HG03378 (cell line): ENCODE measurements around the gene CXCL6.

ENCODE experiments used
- ATAC-seq: cut with Tn5 transposase; IDR thresholded peaks from one replicate; pipeline ENCODE4 v1.9.1; 2021; ENCODE audit warnings: mild to moderate bottlenecking, moderate library complexity; ENCODE audit not compliant: unreplicated experiment

CXCL6 gene

GRCh38 chr4:73836373-73837279 is at the start of gene CXCL6:
Gene CXCL6, plus strand, starts transcription at chr4:73836678. Its CDS starts 73 bp downstream, at chr4:73836751.
- ATAC-seq = no peak

- no peak for ATAC-seq
These were observed 48.1 kb upstream of the CXCL6 start for GRCh38 chr4:73788411-73788810.

GRCh38 chr4:73798842-73799241 is 37.6 kb upstream of the CXCL6 start:
- no peak for ATAC-seq

GRCh38 chr4:73800206-73800605 is 36.3 kb upstream of the CXCL6 start:
- no peak for ATAC-seq

- no peak for ATAC-seq
These were observed 34.8 kb upstream of the CXCL6 start for GRCh38 chr4:73801692-73802091.

GRCh38 chr4:73803213-73803612 is 33.3 kb upstream of the CXCL6 start:
- no peak for ATAC-seq

GRCh38 chr4:73810191-73810590 is 26.3 kb upstream of the CXCL6 start:
- no peak for ATAC-seq

GRCh38 chr4:73811841-73812240 is 24.6 kb upstream of the CXCL6 start:
- ATAC-seq = no peak

GRCh38 chr4:73814679-73815078 is 21.8 kb upstream of the CXCL6 start:
- no peak for ATAC-seq

- ATAC-seq = no peak
These were observed 21.3 kb upstream of the CXCL6 start for GRCh38 chr4:73815145-73815544.

- ATAC-seq = no peak
These were observed 19.7 kb upstream of the CXCL6 start for GRCh38 chr4:73816814-73817213.

- ATAC-seq = no peak
These were observed 19.1 kb upstream of the CXCL6 start for GRCh38 chr4:73817341-73817740.

GRCh38 chr4:73821325-73821724 is 15.2 kb upstream of the CXCL6 start:
- ATAC-seq = no peak

- no peak for ATAC-seq
These were observed 14.1 kb upstream of the CXCL6 start for GRCh38 chr4:73822389-73822788.

GRCh38 chr4:73822812-73823504 is 13.5 kb upstream of the CXCL6 start:
- ATAC-seq = no peak

- ATAC-seq = no peak
These were observed 12.7 kb upstream of the CXCL6 start for GRCh38 chr4:73823760-73824159.

- ATAC-seq = no peak
These were observed 7.5 kb upstream of the CXCL6 start for GRCh38 chr4:73828956-73829355.

GRCh38 chr4:73831569-73831968 is 4.9 kb upstream of the CXCL6 start:
- no peak for ATAC-seq

GRCh38 chr4:73832651-73833237 is 3.7 kb upstream of the CXCL6 start:
- ATAC-seq = no peak

GRCh38 chr4:73839071-73839470 is 2.6 kb downstream of the CXCL6 start:
- ATAC-seq = no peak

GRCh38 chr4:73839715-73840114 is 3.2 kb downstream of the CXCL6 start:
- no peak for ATAC-seq
